ENCODE data around the gene FCHO1. TPM values are rescaled to one million over a fixed set of nuclear protein-coding genes. Genes with fewer than 3 reads are reported as not detected.

The FCHO1 gene
- total and polyA plus RNA-seq, 12 donors = 0.91 to 7.1 (median 2.9) TPM

DNA sequence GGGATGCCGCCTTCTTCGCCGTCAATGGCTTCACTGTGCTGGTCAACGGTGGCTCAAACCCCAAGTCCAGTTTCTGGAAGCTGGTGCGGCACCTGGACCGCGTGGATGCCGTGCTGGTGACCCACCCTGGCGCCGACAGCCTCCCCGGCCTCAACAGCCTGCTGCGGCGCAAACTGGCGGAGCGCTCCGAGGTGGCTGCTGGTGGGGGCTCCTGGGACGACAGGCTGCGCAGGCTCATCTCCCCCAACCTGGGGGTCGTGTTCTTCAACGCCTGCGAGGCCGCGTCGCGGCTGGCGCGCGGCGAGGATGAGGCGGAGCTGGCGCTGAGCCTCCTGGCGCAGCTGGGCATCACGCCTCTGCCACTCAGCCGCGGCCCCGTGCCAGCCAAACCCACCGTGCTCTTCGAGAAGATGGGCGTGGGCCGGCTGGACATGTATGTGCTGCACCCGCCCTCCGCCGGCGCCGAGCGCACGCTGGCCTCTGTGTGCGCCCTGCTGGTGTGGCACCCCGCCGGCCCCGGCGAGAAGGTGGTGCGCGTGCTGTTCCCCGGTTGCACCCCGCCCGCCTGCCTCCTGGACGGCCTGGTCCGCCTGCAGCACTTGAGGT, 25.0 kb upstream of the FCHO1 start:
- TF ChIP-seq, protein P1, sequence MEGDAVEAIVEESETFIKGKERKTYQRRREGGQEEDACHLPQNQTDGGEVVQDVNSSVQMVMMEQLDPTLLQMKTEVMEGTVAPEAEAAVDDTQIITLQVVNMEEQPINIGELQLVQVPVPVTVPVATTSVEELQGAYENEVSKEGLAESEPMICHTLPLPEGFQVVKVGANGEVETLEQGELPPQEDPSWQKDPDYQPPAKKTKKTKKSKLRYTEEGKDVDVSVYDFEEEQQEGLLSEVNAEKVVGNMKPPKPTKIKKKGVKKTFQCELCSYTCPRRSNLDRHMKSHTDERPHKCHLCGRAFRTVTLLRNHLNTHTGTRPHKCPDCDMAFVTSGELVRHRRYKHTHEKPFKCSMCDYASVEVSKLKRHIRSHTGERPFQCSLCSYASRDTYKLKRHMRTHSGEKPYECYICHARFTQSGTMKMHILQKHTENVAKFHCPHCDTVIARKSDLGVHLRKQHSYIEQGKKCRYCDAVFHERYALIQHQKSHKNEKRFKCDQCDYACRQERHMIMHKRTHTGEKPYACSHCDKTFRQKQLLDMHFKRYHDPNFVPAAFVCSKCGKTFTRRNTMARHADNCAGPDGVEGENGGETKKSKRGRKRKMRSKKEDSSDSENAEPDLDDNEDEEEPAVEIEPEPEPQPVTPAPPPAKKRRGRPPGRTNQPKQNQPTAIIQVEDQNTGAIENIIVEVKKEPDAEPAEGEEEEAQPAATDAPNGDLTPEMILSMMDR (IDR thresholded peaks at IDR 0.05) = no peak
- no peak for TF ChIP-seq POLR2A (IDR thresholded peaks at IDR 0.05)

GRCh38 chr19:17726964-17727773, 24.1 kb upstream of the FCHO1 start:
- Histone ChIP-seq H3K27me3 (no peaks in the 10 kb centered on the region), H3K27ac (no peak overlapping the region), H3K4me3 (no peak overlapping the region), H3K9me3 (replicated peaks in 1 of 3) (no peaks in the 10 kb centered on the region), H3K36me3 (replicated peaks in 1 of 2) (peaks cover 0 to 78% of the 10 kb centered on the region in 2 donors), H3K4me1 (replicated peaks in 1 of 2) (no peaks in the 10 kb centered on the region)
- 91 to 100% (median 92%) methylated on average over 3 to 62 of the region's 62 CpGs for WGBS, 4 donors
- TF ChIP-seq, protein P1 (IDR thresholded peaks at IDR 0.05) = no peak
- TF ChIP-seq POLR2A (IDR thresholded peaks at IDR 0.05) = no peak
- no peak for DNase-seq
- intact Hi-C loops (cut with DNase I) = no loop called here

More for the DNA sequence above, 25.0 kb upstream of the FCHO1 start:
- intact Hi-C loops (cut with DNase I) = no loop called here
- WGBS, 4 donors = 93 to 99% (median 96%) methylated on average over 19 to 59 of the region's 59 CpGs
- Histone ChIP-seq H3K27ac (no peak overlapping the region), H3K4me1 (replicated peaks in 1 of 2) (peaks cover 4 to 5% of the 10 kb centered on the region in 2 donors), H3K4me3 (no peak overlapping the region), H3K27me3 (no peaks in the 10 kb centered on the region), H3K9me3 (replicated peaks in 1 of 3) (no peaks in the 10 kb centered on the region), H3K36me3 (replicated peaks in 1 of 2) (peaks cover 0 to 81% of the 10 kb centered on the region in 2 donors)
- no peak for DNase-seq

GRCh38 chr19:17727843-17728242, 23.4 kb upstream of the FCHO1 start:
- H3K27ac ChIP-seq = no peak overlapping the region
- H3K4me3 ChIP-seq = no peak overlapping the region
- WGBS, 4 donors = 89 to 95% (median 94%) methylated on average over 4 to 19 of the region's 19 CpGs
- no peaks in the 10 kb centered on the region for H3K4me1 ChIP-seq (replicated peaks in 1 of 2)
- peaks cover 0 to 83% of the 10 kb centered on the region in 2 donors for H3K36me3 ChIP-seq (replicated peaks in 1 of 2)
- intact Hi-C loops (cut with DNase I) = no loop called here
- no peak for DNase-seq
- no peaks in the 10 kb centered on the region for H3K27me3 ChIP-seq
- no peaks in the 10 kb centered on the region for H3K9me3 ChIP-seq (replicated peaks in 1 of 3)
- TF ChIP-seq, protein P1 (IDR thresholded peaks at IDR 0.05) = no peak
- TF ChIP-seq POLR2A (IDR thresholded peaks at IDR 0.05) = no peak

- no peaks in the 10 kb centered on the region for H3K9me3 ChIP-seq (replicated peaks in 1 of 3)
- no peak overlapping the region for H3K4me3 ChIP-seq
- no peak for DNase-seq
- no peaks in the 10 kb centered on the region for H3K4me1 ChIP-seq (replicated peaks in 1 of 2)
- no peak for TF ChIP-seq POLR2A (IDR thresholded peaks at IDR 0.05)
- TF ChIP-seq, protein P1 (IDR thresholded peaks at IDR 0.05) = no peak
- no peaks in the 10 kb centered on the region for H3K27me3 ChIP-seq
- H3K27ac ChIP-seq = no peak overlapping the region
- intact Hi-C loops (cut with DNase I) = no loop called here
- WGBS, 4 donors = 95 to 99% (median 96%) methylated on average over 4 to 22 of the region's 22 CpGs
- peaks cover 0 to 65% of the 10 kb centered on the region in 2 donors for H3K36me3 ChIP-seq (replicated peaks in 1 of 2)
Observed at GRCh38 chr19:17733127-17733526, 18.1 kb upstream of the FCHO1 start.
